Measurements from ENCODE around the gene ITGB7. TPM values are rescaled to one million over a fixed set of nuclear protein-coding genes. Genes with fewer than 3 reads are reported as not detected.

ITGB7 gene
- polyA plus RNA-seq, 1 donor from 2014 or later: 238 TPM

GRCh38 chr12:53152390-53152789 lies 54.7 kb downstream of the ITGB7 start:
- no peaks in the 10 kb centered on the region for H3K4me1 Mint-ChIP-seq
- no peak overlapping the region for H3K27ac Mint-ChIP-seq
- no peaks in the 10 kb centered on the region for H3K36me3 Mint-ChIP-seq
- H3K9me3 Mint-ChIP-seq: no peaks in the 10 kb centered on the region
- H3K4me3 Mint-ChIP-seq: no peak overlapping the region
- no peaks in the 10 kb centered on the region for H3K27me3 Mint-ChIP-seq

GRCh38 chr12:53151039-53151438 lies 56.0 kb downstream of the ITGB7 start:
- Mint-ChIP-seq H3K4me3 (no peak overlapping the region), H3K4me1 (no peaks in the 10 kb centered on the region), H3K36me3 (no peaks in the 10 kb centered on the region), H3K9me3 (no peaks in the 10 kb centered on the region), H3K27ac (no peak overlapping the region), H3K27me3 (no peaks in the 10 kb centered on the region)

- Mint-ChIP-seq H3K36me3 (no peaks in the 10 kb centered on the region), H3K4me1 (no peaks in the 10 kb centered on the region)
Observed at GRCh38 chr12:53147653-53148052, 59.4 kb downstream of the ITGB7 start.

GRCh38 chr12:53147181-53147580 lies 59.9 kb downstream of the ITGB7 start:
- no peaks in the 10 kb centered on the region for H3K27me3 Mint-ChIP-seq
- no peak overlapping the region for H3K27ac Mint-ChIP-seq
- no peak overlapping the region for H3K4me3 Mint-ChIP-seq
- H3K9me3 Mint-ChIP-seq: no peaks in the 10 kb centered on the region
- no peaks in the 10 kb centered on the region for H3K36me3 Mint-ChIP-seq
- no peaks in the 10 kb centered on the region for H3K4me1 Mint-ChIP-seq

More at GRCh38 chr12:53147653-53148052, 59.4 kb downstream of the ITGB7 start:
- H3K9me3 Mint-ChIP-seq: no peaks in the 10 kb centered on the region
- no peak overlapping the region for H3K4me3 Mint-ChIP-seq
- H3K27ac Mint-ChIP-seq: no peak overlapping the region
- no peaks in the 10 kb centered on the region for H3K27me3 Mint-ChIP-seq

- peaks cover 2% of the 10 kb centered on the region for H3K27me3 Mint-ChIP-seq
- peak overlapping the region in 1 of 3 donors; percentile 76 for H3K27ac Mint-ChIP-seq
- no peak overlapping the region for H3K4me3 Mint-ChIP-seq
- no peaks in the 10 kb centered on the region for H3K9me3 Mint-ChIP-seq
- no peaks in the 10 kb centered on the region for H3K4me1 Mint-ChIP-seq
- peaks cover 2% of the 10 kb centered on the region for H3K36me3 Mint-ChIP-seq
Observed at GRCh38 chr12:53145383-53146260, 61.4 kb downstream of the ITGB7 start.

GRCh38 chr12:53143355-53143754 lies 63.7 kb downstream of the ITGB7 start:
- Mint-ChIP-seq H3K36me3 (peaks cover 2% of the 10 kb centered on the region), H3K4me1 (no peaks in the 10 kb centered on the region), H3K4me3 (no peak overlapping the region), H3K27me3 (peaks cover 5% of the 10 kb centered on the region), H3K9me3 (peaks cover 0 to 7% (median 0%) of the 10 kb centered on the region in 3 donors), H3K27ac (no peak overlapping the region)

Other genes starting within 250 kb of the ITGB7 start
- 104 TPM for gene EIF4B, start 200.8 kb downstream of the ITGB7 start, polyA plus RNA-seq
- gene TNS2, start 157.2 kb downstream of the ITGB7 start, polyA plus RNA-seq: not detected
- gene SPRYD3, start 127.9 kb downstream of the ITGB7 start, polyA plus RNA-seq: 30.4 TPM
- 1.0 TPM for gene IGFBP6, start 109.6 kb downstream of the ITGB7 start, polyA plus RNA-seq
- gene SOAT2, start 103.8 kb downstream of the ITGB7 start, polyA plus RNA-seq: not detected
- gene ZNF740, start 26.5 kb downstream of the ITGB7 start, polyA plus RNA-seq: 5.0 TPM
- 0.58 TPM for gene CSAD, start 26.3 kb downstream of the ITGB7 start, polyA plus RNA-seq
- 4.8 TPM for gene RARG, start 25.0 kb upstream of the ITGB7 start, polyA plus RNA-seq
- not detected for gene ESPL1, start 61.0 kb upstream of the ITGB7 start, polyA plus RNA-seq
- gene PFDN5, start 88.3 kb upstream of the ITGB7 start, polyA plus RNA-seq: 1,442 TPM
- 50.4 TPM for gene MYG1, start 92.4 kb upstream of the ITGB7 start, polyA plus RNA-seq
- 41.3 TPM for gene AAAS, start 114.4 kb upstream of the ITGB7 start, polyA plus RNA-seq
- gene SP7, start 129.1 kb upstream of the ITGB7 start, polyA plus RNA-seq: not detected
- gene SP1, start 172.9 kb upstream of the ITGB7 start, polyA plus RNA-seq: 9.1 TPM
- gene AMHR2, start 216.6 kb upstream of the ITGB7 start, polyA plus RNA-seq: not detected
- gene PRR13, start 234.5 kb upstream of the ITGB7 start, polyA plus RNA-seq: 689 TPM
- gene PCBP2, start 244.9 kb upstream of the ITGB7 start, polyA plus RNA-seq: 111 TPM